Adipose tissue (tissue), 3 donors: Measurements from ENCODE around the gene CHMP2B. TPM values are rescaled to one million over a fixed set of nuclear protein-coding genes. Genes with fewer than 3 reads are reported as not detected.
"Not testable (repeated sequence)": the region's sequence is repeated elsewhere in the genome, so short reads cannot be mapped to it uniquely, and the experiment has no call there.

ENCODE experiments used
- H3K27ac ChIP-seq: one replicate; pipeline ENCODE4 v1.5.1; 2013; ENCODE audit warnings: low read depth, low read length
- WGBS, 3 donors: extraction: QIAGEN DNeasy Blood & Tissue Kit; methylation state at CpG; one replicate each; pipeline ENCODE4 v1.1.7; 2013; 5-methylcytosine and 5-hydroxymethylcytosine counted together
- polyA plus RNA-seq, 3 donors: library from polyadenylated mRNA; stranded (reverse); fragments of 200-250 nt; gene quantifications; one replicate each; pipeline ENCODE4 v1.2.3, GENCODE V29; 2013
- donor health status: healthy with polysubstance abuse.
- donor health status: Bipolar disorder and iron deficiency.
- donor health status: healthy.

Gene CHMP2B
- polyA plus RNA-seq, 3 donors = 13.2 to 31.6 (median 18.9) TPM

DNA sequence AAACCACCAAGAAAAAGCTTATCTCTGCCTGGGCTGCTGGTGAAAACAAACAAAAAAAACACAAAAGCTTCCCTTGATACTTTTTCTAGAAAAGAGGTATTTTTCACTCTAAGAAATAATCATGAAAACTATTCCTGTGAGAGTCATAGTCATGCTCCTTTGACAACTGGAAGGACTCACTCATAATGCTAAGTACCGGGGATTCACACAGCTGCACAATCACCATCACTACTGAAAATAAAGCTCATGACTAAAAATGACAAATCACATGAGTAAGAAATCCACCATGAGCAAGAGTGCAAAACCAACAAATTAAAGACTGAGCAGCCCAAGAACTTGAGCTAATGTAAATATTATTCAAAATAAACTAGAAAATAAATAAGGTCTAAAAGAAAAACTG lies 59.9 kb downstream of the CHMP2B start:
- 83 to 94% (median 91%) methylated on average over 1 of the region's 1 CpG for WGBS, 3 donors
- H3K27ac ChIP-seq = no peak overlapping the region

DNA sequence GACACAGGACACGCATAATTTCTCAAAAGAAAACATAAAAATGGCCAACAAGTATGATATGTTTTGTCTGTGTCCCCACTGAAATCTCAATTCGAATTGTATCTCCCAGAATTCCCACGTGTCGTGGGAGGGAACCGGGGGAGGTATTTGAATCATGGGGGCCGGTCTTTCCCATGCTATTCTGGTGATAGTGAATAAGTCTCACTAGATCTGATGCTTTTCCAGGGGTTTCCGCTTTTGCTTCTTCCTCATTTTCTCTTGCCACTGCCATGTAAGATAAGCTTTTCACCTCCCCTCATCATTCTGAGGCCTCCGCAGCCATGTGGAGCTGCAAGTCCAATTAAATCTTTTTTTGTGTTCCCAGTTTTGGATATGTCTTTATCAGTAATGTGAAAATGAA lies 61.3 kb downstream of the CHMP2B start:
- no peak overlapping the region for H3K27ac ChIP-seq
- WGBS, 3 donors = 88 to 93% (median 91%) methylated on average over 8 of the region's 8 CpGs

DNA sequence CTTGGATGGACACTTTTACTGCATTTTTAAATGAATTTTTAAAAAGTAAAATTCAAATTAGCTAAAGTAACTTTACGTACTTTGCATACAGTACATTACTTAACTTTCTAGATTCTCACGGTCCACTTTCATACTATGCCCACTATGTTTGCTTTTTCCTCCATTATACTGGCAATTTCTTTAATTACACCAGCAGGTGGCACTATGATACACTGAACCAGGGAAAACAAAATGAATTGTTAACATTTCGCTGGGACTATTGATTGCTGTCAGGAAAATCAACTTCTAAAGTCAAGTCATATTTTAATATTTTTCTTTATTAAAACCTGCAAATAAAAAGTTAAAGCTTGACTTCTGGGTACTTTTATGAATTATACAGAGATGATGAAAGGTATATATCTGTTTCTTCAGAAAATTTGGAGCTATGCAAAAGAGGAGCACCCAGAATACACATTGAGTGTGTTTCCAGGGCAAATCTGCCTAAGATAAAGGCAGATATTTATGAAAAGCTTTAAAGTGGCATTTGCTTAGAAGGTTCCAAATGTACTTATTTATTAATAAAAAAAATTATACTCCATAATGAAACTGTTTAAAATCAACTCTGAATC lies 71.1 kb downstream of the CHMP2B start:
- 5 to 17% (median 16%) methylated on average over 3 of the region's 3 CpGs for WGBS, 3 donors
- H3K27ac ChIP-seq = no peak overlapping the region

DNA sequence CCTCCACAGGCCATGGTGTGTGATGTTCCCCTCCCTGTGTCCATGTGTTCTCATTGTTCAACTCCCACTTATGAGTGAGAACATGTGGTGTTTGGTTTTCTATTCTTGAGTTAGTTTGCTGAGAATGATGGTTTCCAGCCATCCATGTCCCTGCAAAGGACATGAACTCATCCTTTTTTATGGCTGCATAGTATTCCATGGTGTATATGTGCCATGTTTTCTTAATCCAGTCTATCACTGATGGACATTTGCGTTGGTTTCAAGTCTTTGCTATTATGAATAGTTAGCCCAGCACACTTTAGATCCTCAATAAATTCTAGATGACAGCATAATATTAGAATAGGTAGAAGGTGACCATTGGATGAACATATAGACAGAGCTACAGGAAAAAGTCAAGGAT lies 77.9 kb downstream of the CHMP2B start:
- H3K27ac ChIP-seq = not testable (repeated sequence)
- 81 to 92% (median 89%) methylated on average over 1 of the region's 1 CpG for WGBS, 3 donors

Other genes starting within 250 kb of the CHMP2B start
- 10 to 100 TPM in 2 of 3 donors, 1 to 10 TPM in 1; 1.3 to 20.2 (median 12.5) TPM for gene VGLL3, start 236.2 kb upstream of the CHMP2B start, polyA plus RNA-seq
- not detected for gene POU1F1, start 49.3 kb downstream of the CHMP2B start, polyA plus RNA-seq